Measurements from ENCODE around the gene ADORA1.

GRCh38 chr1:203185061-203185461 is 57.5 kb downstream of the ADORA1 start:
- TF ChIP-seq POLR2AphosphoS5 (IDR thresholded peaks at IDR 0.05; ENCODE audit: low read depth, low read length) = no peak
- no peak for TF ChIP-seq HNF1B (CRISPR knock-in tag; IDR thresholded peaks at IDR 0.05)
- no peak for TF ChIP-seq MBD4 (IDR thresholded peaks at IDR 0.05; ENCODE audit: borderline replicate concordance, low read length)
- TF ChIP-seq POLR2A (IDR thresholded peaks at IDR 0.05; ENCODE audit: insufficient read depth in 1 of 2, low read depth in 2 of 2, low read length in 2 of 2) = no peak
- no peak for TF ChIP-seq ZNF282 (IDR thresholded peaks at IDR 0.05; ENCODE audit: partially characterized antibody)
- no peak for TF ChIP-seq TCF7 (IDR thresholded peaks at IDR 0.05; ENCODE audit: low read depth)
- TF ChIP-seq POGK (CRISPR knock-in tag; conservative IDR thresholded peaks at IDR 0.05) = no peak
- TF ChIP-seq ZNF7 (CRISPR knock-in tag; IDR thresholded peaks at IDR 0.05) = no peak
- TF ChIP-seq NR2F6 (IDR thresholded peaks at IDR 0.05) = no peak
- no peak for TF ChIP-seq NR2F6 (CRISPR knock-in tag; IDR thresholded peaks at IDR 0.05)
- TF ChIP-seq STAT5B (CRISPR knock-in tag; IDR thresholded peaks at IDR 0.05) = no peak

Data from HepG2 (cell line).